HL-60 (cell line): ENCODE results near the gene ACOXL.

Source experiments
- DNase-seq, 2 experiments: peaks; one replicate each; pipeline ENCODE4 v3.0.0-alpha.2; 2010 to 2020; ENCODE audit warnings: low read depth in 1 of 2, low spot score in 1 of 2
- H3K27ac ChIP-seq: fragments of 250-450 bp; sonication (Bioruptor Pico); replicated peaks from 2 replicates; pipeline ENCODE4 v1.5.1; 2020; ENCODE audit warnings: mild to moderate bottlenecking, moderate library complexity
- H3K27me3 ChIP-seq: fragments of 250-450 bp; sonication (Bioruptor Pico); 2 replicates; pipeline ENCODE4 v1.5.1; 2021; ENCODE audit warnings: mild to moderate bottlenecking, moderate library complexity; ENCODE audit not compliant: insufficient read depth, poor library complexity, severe bottlenecking
- H3K4me3 ChIP-seq: replicated peaks from 2 replicates; pipeline ENCODE4 v1.5.1; 2011; ENCODE audit warnings: mild to moderate bottlenecking, control low read depth, low read length; ENCODE audit not compliant: insufficient read depth
- CTCF ChIP-seq: IDR thresholded peaks from one replicate; pipeline ENCODE4 v1.5.1; 2011; ENCODE audit warnings: low read length, control low read depth, inconsistent platforms; ENCODE audit not compliant: insufficient read depth
- GABPA ChIP-seq: IDR thresholded peaks from 2 replicates; pipeline ENCODE4 v1.6.1; 2012; ENCODE audit warnings: low read depth
- POLR2AphosphoS5 ChIP-seq: IDR thresholded peaks from 2 replicates; pipeline ENCODE4 v1.6.1; 2012; ENCODE audit warnings: low read depth
- REST ChIP-seq: IDR thresholded peaks from 2 replicates; pipeline ENCODE4 v1.6.1; 2012; ENCODE audit warnings: low read depth; ENCODE audit not compliant: insufficient replicate concordance
- SPI1 ChIP-seq: IDR thresholded peaks from 2 replicates; pipeline ENCODE4 v1.6.1; 2012; ENCODE audit warnings: low read depth, mild to moderate bottlenecking, borderline replicate concordance

The ACOXL gene

GRCh38 chr2:110881908-110882307 is 149.5 kb downstream of the ACOXL start:
- TF ChIP-seq CTCF = no peak
- no peaks in the 10 kb centered on the region for H3K27me3 ChIP-seq
- no peak overlapping the region for H3K4me3 ChIP-seq
- no peak for DNase-seq
- no peak overlapping the region for H3K27ac ChIP-seq

- DNase-seq = no peak
- TF ChIP-seq CTCF (no peak), REST (no peak), SPI1 (no peak), GABPA (no peak), POLR2AphosphoS5 (no peak)
- no peaks in the 10 kb centered on the region for H3K27me3 ChIP-seq
- H3K27ac ChIP-seq = no peak overlapping the region
- H3K4me3 ChIP-seq = no peak overlapping the region
These were observed 151.0 kb downstream of the ACOXL start for GRCh38 chr2:110883406-110883805.

- Histone ChIP-seq H3K27ac (no peak overlapping the region), H3K27me3 (no peaks in the 10 kb centered on the region), H3K4me3 (no peak overlapping the region)
- TF ChIP-seq REST (no peak), POLR2AphosphoS5 (no peak), CTCF (no peak), SPI1 (no peak)
- no peak for DNase-seq
These were observed 152.9 kb downstream of the ACOXL start for GRCh38 chr2:110885256-110885655.

- H3K4me3 ChIP-seq = no peak overlapping the region
- TF ChIP-seq SPI1 (no peak), CTCF (no peak), REST (no peak), GABPA (no peak), POLR2AphosphoS5 (no peak)
- no peak for DNase-seq
- no peak overlapping the region for H3K27ac ChIP-seq
- H3K27me3 ChIP-seq = no peaks in the 10 kb centered on the region
These were observed 154.6 kb downstream of the ACOXL start for GRCh38 chr2:110886826-110887573.
